Measurements from ENCODE around the gene TFEC. TPM values are rescaled to one million over a fixed set of nuclear protein-coding genes. Genes with fewer than 3 reads are reported as not detected.

TFEC gene
- total and polyA plus RNA-seq, 2 of the 4 experiments (the other 2 are of a cell fraction) = under 0.01 to 0.02 TPM

DNA sequence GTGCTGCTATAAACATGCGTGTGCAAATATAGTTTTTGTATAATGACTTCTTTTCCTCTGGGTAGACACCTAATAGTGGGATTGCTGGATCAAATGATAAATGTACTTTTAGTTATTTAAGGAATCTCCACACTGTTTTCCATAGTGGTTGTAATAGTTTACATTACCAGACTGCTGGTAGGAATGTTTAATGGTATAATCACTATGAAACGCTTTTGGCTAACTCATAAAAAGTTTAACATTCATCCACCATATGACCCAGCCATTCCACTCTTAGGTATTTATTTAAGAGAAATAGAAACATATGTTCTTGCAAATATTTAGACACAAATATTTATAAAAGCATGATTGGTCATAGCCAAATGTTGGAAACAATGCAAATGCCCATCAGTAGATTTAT, 32.1 kb upstream of the TFEC start:
- ChIA-PET CTCF (no interaction called here), POLR2A (ENCODE audit: unreplicated experiment) (no interaction called here)
- H2AK5ac ChIP-seq (ENCODE audit: low read depth, low read length) = no peak overlapping the region
- intact Hi-C loops (cut with micrococcal nuclease) (no loop called here), dilution Hi-C loops (cut with HindIII; ENCODE audit: low sequenced_read_pairs, unreplicated experiment) (no loop called here), in situ Hi-C loops (cut with MboI; ENCODE audit: low sequenced_read_pairs) (no loop called here)
- H3K79me1 ChIP-seq (ENCODE audit: low read depth in 1 of 2, low read length in 2 of 2) = no peaks in the 10 kb centered on the region
- H2BK15ac ChIP-seq (ENCODE audit: low read depth, low read length) = 0 out of 3 replicates have a peak overlapping the region, but pooled peaks have one; percentile 50
- no peak overlapping the region for H2BK20ac ChIP-seq (ENCODE audit: low read depth, low read length)
- no peak overlapping the region for H4K8ac ChIP-seq (ENCODE audit: low read depth in 2 of 2, low read length in 2 of 2)
- no peak overlapping the region for H3K27ac ChIP-seq (ENCODE audit: insufficient read depth, low read length)
- no peak overlapping the region for H4K5ac ChIP-seq (ENCODE audit: low read depth, low read length)
- no peak overlapping the region for H3K14ac ChIP-seq (replicated peaks; ENCODE audit: low read depth, low read length)
- no peak overlapping the region for H3K56ac ChIP-seq (ENCODE audit: extremely low read depth, insufficient read depth, low read length)
- H3K4ac ChIP-seq (ENCODE audit: low read depth, low read length) = no peak overlapping the region
- H3K4me2 ChIP-seq (ENCODE audit: low read depth, low read length) = no peak overlapping the region
- H3K4me1 ChIP-seq (ENCODE audit: control insufficient read depth, insufficient read depth, low read length) = 0 out of 2 replicates have a peak, but pooled peaks cover 2% of the 10 kb centered on the region
- TF ChIP-seq, protein P1, sequence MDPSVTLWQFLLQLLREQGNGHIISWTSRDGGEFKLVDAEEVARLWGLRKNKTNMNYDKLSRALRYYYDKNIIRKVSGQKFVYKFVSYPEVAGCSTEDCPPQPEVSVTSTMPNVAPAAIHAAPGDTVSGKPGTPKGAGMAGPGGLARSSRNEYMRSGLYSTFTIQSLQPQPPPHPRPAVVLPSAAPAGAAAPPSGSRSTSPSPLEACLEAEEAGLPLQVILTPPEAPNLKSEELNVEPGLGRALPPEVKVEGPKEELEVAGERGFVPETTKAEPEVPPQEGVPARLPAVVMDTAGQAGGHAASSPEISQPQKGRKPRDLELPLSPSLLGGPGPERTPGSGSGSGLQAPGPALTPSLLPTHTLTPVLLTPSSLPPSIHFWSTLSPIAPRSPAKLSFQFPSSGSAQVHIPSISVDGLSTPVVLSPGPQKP (IDR thresholded peaks at IDR 0.05; ENCODE audit: borderline replicate concordance, low read depth, low read length) = no peak
- TF ChIP-seq NFE2L2 (IDR thresholded peaks at IDR 0.05; ENCODE audit: low read depth, low read length) = no peak
- TF ChIP-seq, protein P2, sequence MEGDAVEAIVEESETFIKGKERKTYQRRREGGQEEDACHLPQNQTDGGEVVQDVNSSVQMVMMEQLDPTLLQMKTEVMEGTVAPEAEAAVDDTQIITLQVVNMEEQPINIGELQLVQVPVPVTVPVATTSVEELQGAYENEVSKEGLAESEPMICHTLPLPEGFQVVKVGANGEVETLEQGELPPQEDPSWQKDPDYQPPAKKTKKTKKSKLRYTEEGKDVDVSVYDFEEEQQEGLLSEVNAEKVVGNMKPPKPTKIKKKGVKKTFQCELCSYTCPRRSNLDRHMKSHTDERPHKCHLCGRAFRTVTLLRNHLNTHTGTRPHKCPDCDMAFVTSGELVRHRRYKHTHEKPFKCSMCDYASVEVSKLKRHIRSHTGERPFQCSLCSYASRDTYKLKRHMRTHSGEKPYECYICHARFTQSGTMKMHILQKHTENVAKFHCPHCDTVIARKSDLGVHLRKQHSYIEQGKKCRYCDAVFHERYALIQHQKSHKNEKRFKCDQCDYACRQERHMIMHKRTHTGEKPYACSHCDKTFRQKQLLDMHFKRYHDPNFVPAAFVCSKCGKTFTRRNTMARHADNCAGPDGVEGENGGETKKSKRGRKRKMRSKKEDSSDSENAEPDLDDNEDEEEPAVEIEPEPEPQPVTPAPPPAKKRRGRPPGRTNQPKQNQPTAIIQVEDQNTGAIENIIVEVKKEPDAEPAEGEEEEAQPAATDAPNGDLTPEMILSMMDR (conservative IDR thresholded peaks at IDR 0.05; ENCODE audit: low read depth, low read length) = peak; percentile 21; the same call in 1 of the 2 replicates
- H3K9ac ChIP-seq (ENCODE audit: low read depth, low read length) = no peak overlapping the region
- no peaks in the 10 kb centered on the region for H3K9me1 ChIP-seq (ENCODE audit: insufficient read depth, low read length)
- BruUV-seq (replicated peaks) = no TSS peak
- H2BK120ac ChIP-seq (ENCODE audit: low read depth, low read length) = no peak overlapping the region
- H3K36me3 ChIP-seq (ENCODE audit: control insufficient read depth, insufficient read depth, low read length) = no peaks in the 10 kb centered on the region
- H2BK5ac ChIP-seq (ENCODE audit: low read depth, low read length, poor library complexity, severe bottlenecking) = peak overlapping the region; percentile 54
- ATAC-seq (ENCODE audit: low read depth) (peak; percentile 93), DNase-seq (peak; percentile 67)
- WGBS, 2 experiments (ENCODE audit: extremely low coverage in 2 of 2, insufficient read length in 1 of 2) = no CpG with 5 or more reads among the region's 2 CpGs
- no peaks in the 10 kb centered on the region for H4K20me1 ChIP-seq (ENCODE audit: insufficient read depth, low read length)
- H3K27me3 ChIP-seq (ENCODE audit: control insufficient read depth, insufficient read depth, low read length) = no peaks in the 10 kb centered on the region
- H4K91ac ChIP-seq (ENCODE audit: insufficient read depth, low read depth, low read length) = no peak overlapping the region
- no peak overlapping the region for H2AFZ ChIP-seq (replicated peaks; ENCODE audit: low read length, poor library complexity)
- H3K23ac ChIP-seq (ENCODE audit: low read depth, low read length) = no peak overlapping the region
- H3K9me3 ChIP-seq (ENCODE audit: control insufficient read depth, insufficient read depth, low read length) = no peaks in the 10 kb centered on the region
- H3K4me3 ChIP-seq (ENCODE audit: insufficient read depth, low read depth, low read length) = no peak overlapping the region
- H3K18ac ChIP-seq (ENCODE audit: low read depth, low read length) = peak overlapping the region; percentile 74; the same call in 1 of the 2 replicates
- no peak overlapping the region for H2AK9ac ChIP-seq (replicated peaks; ENCODE audit: low read depth, low read length, poor library complexity)
